ENCODE data around the gene ZBTB3.

Gene ZBTB3

DNA sequence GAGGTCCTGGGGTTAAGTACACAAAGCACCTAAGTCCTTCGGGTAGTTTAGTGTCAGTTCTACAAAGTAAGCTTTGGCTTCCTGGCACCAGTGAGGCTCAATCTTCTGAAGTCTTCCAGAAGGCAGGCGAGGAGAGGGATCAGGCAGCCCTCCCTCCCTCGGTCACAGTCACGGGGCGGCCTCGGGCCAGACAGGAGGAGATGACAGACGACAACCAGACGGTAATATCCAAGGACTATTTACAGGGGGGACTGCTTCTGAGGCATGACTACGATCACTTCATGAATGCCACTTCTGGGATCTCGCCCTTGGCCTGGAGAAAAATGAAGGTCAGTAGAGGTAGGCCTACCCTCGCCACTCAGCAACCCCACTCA lies 38.2 kb upstream of the ZBTB3 start:
- ChIA-PET CTCF (no interaction called here), POLR2A (interaction anchor here (0.6 to 2.0 kb wide), 4 partner anchors 12 to 49 kb away, joined by 3 to 7 read pairs (median 4); partner anchors contain the start of gene STX5)
- peak overlapping the region; percentile 33 for H3K4me3 ChIP-seq (ENCODE audit: low read depth, low read length)
- DNase-seq (ENCODE audit: low read depth, low spot score): no peak
- TF ChIP-seq, protein P1, sequence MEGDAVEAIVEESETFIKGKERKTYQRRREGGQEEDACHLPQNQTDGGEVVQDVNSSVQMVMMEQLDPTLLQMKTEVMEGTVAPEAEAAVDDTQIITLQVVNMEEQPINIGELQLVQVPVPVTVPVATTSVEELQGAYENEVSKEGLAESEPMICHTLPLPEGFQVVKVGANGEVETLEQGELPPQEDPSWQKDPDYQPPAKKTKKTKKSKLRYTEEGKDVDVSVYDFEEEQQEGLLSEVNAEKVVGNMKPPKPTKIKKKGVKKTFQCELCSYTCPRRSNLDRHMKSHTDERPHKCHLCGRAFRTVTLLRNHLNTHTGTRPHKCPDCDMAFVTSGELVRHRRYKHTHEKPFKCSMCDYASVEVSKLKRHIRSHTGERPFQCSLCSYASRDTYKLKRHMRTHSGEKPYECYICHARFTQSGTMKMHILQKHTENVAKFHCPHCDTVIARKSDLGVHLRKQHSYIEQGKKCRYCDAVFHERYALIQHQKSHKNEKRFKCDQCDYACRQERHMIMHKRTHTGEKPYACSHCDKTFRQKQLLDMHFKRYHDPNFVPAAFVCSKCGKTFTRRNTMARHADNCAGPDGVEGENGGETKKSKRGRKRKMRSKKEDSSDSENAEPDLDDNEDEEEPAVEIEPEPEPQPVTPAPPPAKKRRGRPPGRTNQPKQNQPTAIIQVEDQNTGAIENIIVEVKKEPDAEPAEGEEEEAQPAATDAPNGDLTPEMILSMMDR (IDR thresholded peaks at IDR 0.05; ENCODE audit: insufficient read depth, low read length, missing control alignments): no peak

DNA sequence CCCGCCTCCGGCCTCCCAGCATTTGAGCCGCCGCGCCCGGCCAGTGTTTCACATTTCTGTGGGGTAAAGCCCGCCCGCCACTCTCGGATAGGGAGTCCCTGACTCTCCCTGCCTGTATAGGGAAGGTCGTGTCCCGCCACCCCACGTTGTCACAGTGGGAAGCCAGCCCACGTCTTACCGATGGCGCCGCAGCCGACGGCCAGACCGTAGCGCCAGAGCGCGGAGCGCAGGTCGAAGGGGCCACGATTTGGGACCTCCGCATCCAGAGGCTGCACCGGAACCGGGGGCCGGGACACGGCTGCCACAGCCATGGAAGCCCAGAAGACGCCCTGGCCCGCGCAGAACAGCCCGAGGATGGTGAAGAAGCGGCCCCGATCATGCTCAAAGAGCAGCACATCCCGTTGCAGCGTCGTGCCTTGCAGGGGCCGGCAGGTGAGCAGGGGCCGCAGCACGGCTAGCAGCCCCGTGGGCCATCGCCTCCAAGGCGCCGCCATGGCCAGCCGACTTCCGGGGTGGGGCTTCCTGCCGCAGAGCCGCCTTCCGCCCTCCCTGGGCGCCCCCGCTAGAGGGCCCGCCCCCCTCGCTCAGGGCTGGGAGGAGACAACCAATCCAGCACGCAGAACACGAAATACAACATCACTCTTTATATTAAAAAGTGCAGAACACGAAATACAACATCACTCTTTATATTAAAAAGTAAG lies 37.7 kb upstream of the ZBTB3 start, which contains the start of gene TMEM223:
Gene TMEM223 (minus strand): TSS at position 506 of the 701 bp plus-strand sequence. CDS start 12 bp downstream, at position 494.
- peak within 1 kb of the TSS; percentile 93 for H3K4me3 ChIP-seq (ENCODE audit: low read depth, low read length)
- POLR2A ChIA-PET: interaction anchor here (0.6 to 2.0 kb wide), 5 partner anchors 12 to 50 kb away, joined by 3 to 7 read pairs (median 3); partner anchors contain the start of gene STX5
- CTCF ChIA-PET: interaction anchor here (1.1 to 1.5 kb wide), 2 partner anchors 16 to 65 kb away, joined by 3 to 4 read pairs; no protein-coding TSS in a partner anchor
- DNase-seq (ENCODE audit: low read depth, low spot score): no peak
- TF ChIP-seq, protein P1 (IDR thresholded peaks at IDR 0.05; ENCODE audit: insufficient read depth, low read length, missing control alignments): peak; percentile 31

- DNase-seq (ENCODE audit: low read depth, low spot score): no peak
- TF ChIP-seq, protein P1 (IDR thresholded peaks at IDR 0.05; ENCODE audit: insufficient read depth, low read length, missing control alignments): no peak
- H3K4me3 ChIP-seq (ENCODE audit: low read depth, low read length): no peak overlapping the region; the same call in 1 of the 2 replicates
- CTCF ChIA-PET: interaction anchor here (0.6 to 3.0 kb wide), 7 partner anchors 12 to 115 kb away, joined by 3 to 11 read pairs (median 3); partner anchors contain the start of gene ZBTB3
- POLR2A ChIA-PET: interaction anchor here (0.7 to 1.4 kb wide), 6 partner anchors 16 to 66 kb away, joined by 3 to 5 read pairs (median 3); partner anchors contain the start of genes HNRNPUL2, NXF1 and ZBTB3
Observed at GRCh38 chr11:62789576-62789975, 35.6 kb upstream of the ZBTB3 start.

DNA sequence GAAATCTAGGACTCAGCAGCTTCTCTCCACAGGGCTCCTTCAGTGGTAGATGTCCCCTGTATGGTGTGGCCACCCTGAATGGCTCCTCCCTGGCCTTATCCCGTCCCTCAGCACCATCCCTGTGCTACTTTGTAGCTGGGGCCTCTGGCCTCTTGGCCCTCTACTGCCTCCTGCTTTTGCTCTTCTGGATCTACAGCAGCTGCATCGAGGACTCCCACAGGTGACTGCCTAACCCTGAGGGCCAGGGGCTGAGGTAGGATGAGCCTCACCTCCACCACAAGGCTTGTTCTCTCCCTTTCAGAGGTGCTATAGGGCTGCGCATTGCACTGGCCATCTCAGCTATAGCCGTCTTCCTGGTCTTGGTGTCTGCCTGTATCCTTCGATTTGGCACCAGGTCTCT lies 35.0 kb upstream of the ZBTB3 start:
- POLR2A ChIA-PET: interaction anchor here (0.5 to 3.7 kb wide), 4 partner anchors 14 to 67 kb away, joined by 3 to 41 read pairs (median 4); partner anchors contain the start of gene ZBTB3
- CTCF ChIA-PET: interaction anchor here (0.6 to 5.1 kb wide), 6 partner anchors 13 to 114 kb away, joined by 3 to 189 read pairs (median 7); partner anchors contain the start of genes TAF6L and ZBTB3
- TF ChIP-seq, protein P1 (IDR thresholded peaks at IDR 0.05; ENCODE audit: insufficient read depth, low read length, missing control alignments): no peak
- no peak for DNase-seq (ENCODE audit: low read depth, low spot score)
- no peak overlapping the region; the same call in 1 of the 2 replicates for H3K4me3 ChIP-seq (ENCODE audit: low read depth, low read length)

DNA sequence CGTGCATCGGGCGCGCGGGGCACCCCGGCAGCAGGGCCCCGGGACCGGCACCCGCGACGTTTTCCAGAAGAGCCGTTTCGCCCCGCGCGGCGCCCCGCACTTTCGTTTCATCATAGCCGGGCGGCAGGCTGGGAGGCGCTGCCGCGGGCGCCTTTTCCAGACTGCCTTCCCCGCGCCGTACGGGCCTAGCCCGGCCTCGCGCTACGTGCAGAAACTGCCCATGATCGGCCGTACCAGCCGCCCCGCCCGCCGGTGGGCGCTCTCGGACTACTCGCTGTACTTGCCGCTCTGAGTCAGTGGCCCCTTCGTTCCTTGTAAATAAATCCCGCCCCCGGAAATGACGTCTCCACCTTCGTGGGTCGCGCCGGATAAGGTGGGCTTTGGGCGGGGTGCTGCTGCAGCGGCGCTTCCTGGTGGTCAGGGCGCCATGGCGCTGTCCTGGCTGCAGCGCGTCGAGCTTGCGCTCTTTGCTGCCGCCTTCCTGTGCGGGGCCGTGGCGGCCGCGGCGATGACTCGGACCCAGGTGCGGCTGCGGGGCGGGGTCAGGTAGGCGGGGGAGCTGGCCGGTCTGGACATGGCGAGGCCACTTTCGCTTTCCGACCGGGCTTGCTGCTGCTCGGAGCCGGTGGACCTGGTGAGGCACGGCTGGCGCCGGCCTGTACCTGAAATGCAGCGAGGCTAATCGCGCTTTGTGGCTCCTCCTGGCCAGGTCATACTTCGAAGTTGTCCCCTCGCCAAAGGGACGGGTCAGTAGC lies 33.2 kb upstream of the ZBTB3 start, which contains the start of gene TMEM179B:
Gene TMEM179B (plus strand): TSS at position 398 of the 755 bp plus-strand sequence. CDS start 30 bp downstream, at position 428.
- TF ChIP-seq, protein P1 (IDR thresholded peaks at IDR 0.05; ENCODE audit: insufficient read depth, low read length, missing control alignments): peak; percentile 62
- H3K4me3 ChIP-seq (ENCODE audit: low read depth, low read length): peak within 1 kb of the TSS; percentile 95
- ChIA-PET POLR2A (interaction anchor here (0.5 to 3.7 kb wide), 17 partner anchors 9 to 122 kb away, joined by 3 to 41 read pairs (median 4); partner anchors contain the start of genes C11orf98, CSKMT, HNRNPUL2 and STX5), CTCF (interaction anchor here (0.6 to 5.1 kb wide), 45 partner anchors 9 to 426 kb away, joined by 3 to 189 read pairs (median 5); partner anchors contain the start of genes POLR2G, STX5, TAF6L and TEX54)
- peak; percentile 86 for DNase-seq (ENCODE audit: low read depth, low spot score)

All from AG04449 (cell line).